ENCODE results near the gene D2HGDH. TPM values are rescaled to one million over a fixed set of nuclear protein-coding genes. Genes with fewer than 3 reads are reported as not detected.

D2HGDH gene
- total and polyA plus RNA-seq, 2 of the 13 experiments (the other 11 are each of a cell fraction or from before 2014, with no cell fraction given), result 19.2 to 20.3 TPM

- TF ChIP-seq SKIL (CRISPR knock-in tag; IDR thresholded peaks at IDR 0.05; ENCODE audit: borderline replicate concordance) (peak; percentile 74), STAG1 (CRISPR knock-in tag; IDR thresholded peaks at IDR 0.05) (peak; percentile 52), ZNF747 (CRISPR knock-in tag; IDR thresholded peaks at IDR 0.05; ENCODE audit: borderline replicate concordance) (peak; percentile 97), ZFP36L1 (CRISPR knock-in tag; IDR thresholded peaks at IDR 0.05) (no peak; the same call in none of the 2 replicates), EP300 (IDR thresholded peaks at IDR 0.05; ENCODE audit: low read depth in 2 of 2, low read length in 2 of 2) (peak in 1 of 2 experiments; percentile 78; a peak in 2 of 4 replicates), EP300 (CRISPR knock-in tag; IDR thresholded peaks at IDR 0.05; ENCODE audit: borderline replicate concordance) (peak; percentile 90), KLF16 (CRISPR knock-in tag; IDR thresholded peaks at IDR 0.05) (peak in 1 of 2 experiments; percentile 89; a peak in 2 of 4 replicates), HNF1B (CRISPR knock-in tag; IDR thresholded peaks at IDR 0.05) (peak; percentile 86), ZSCAN29 (CRISPR knock-in tag; conservative IDR thresholded peaks at IDR 0.05) (peak; percentile 57; the same call in 1 of the 2 replicates), JUN (CRISPR knock-in tag; IDR thresholded peaks at IDR 0.05) (no peak), ZNF121 (CRISPR knock-in tag; IDR thresholded peaks at IDR 0.05) (no peak; the same call in 1 of the 2 replicates), SMYD3 (CRISPR knock-in tag; IDR thresholded peaks at IDR 0.05) (no peak), PHF8 (CRISPR knock-in tag; IDR thresholded peaks at IDR 0.05) (peak; percentile 70), SP4 (CRISPR knock-in tag; IDR thresholded peaks at IDR 0.05) (peak; percentile 84), GTF3A (CRISPR knock-in tag; conservative IDR thresholded peaks at IDR 0.05) (no peak), POGZ (CRISPR knock-in tag; IDR thresholded peaks at IDR 0.05) (peak; percentile 91), POLR2A (IDR thresholded peaks at IDR 0.05; ENCODE audit: insufficient read depth in 1 of 2, low read depth in 2 of 2, low read length in 2 of 2) (peak in 1 of 2 experiments; percentile 99; a peak in 2 of 4 replicates), GMEB2 (CRISPR knock-in tag; IDR thresholded peaks at IDR 0.05; ENCODE audit: low read depth) (0 out of 2 replicates have a peak, but pooled peaks have one; percentile 40), ZNF652 (CRISPR knock-in tag; IDR thresholded peaks at IDR 0.05; ENCODE audit: borderline replicate concordance, low read depth) (0 out of 2 replicates have a peak, but pooled peaks have one; percentile 25)
- TF ChIP-seq, protein P1, sequence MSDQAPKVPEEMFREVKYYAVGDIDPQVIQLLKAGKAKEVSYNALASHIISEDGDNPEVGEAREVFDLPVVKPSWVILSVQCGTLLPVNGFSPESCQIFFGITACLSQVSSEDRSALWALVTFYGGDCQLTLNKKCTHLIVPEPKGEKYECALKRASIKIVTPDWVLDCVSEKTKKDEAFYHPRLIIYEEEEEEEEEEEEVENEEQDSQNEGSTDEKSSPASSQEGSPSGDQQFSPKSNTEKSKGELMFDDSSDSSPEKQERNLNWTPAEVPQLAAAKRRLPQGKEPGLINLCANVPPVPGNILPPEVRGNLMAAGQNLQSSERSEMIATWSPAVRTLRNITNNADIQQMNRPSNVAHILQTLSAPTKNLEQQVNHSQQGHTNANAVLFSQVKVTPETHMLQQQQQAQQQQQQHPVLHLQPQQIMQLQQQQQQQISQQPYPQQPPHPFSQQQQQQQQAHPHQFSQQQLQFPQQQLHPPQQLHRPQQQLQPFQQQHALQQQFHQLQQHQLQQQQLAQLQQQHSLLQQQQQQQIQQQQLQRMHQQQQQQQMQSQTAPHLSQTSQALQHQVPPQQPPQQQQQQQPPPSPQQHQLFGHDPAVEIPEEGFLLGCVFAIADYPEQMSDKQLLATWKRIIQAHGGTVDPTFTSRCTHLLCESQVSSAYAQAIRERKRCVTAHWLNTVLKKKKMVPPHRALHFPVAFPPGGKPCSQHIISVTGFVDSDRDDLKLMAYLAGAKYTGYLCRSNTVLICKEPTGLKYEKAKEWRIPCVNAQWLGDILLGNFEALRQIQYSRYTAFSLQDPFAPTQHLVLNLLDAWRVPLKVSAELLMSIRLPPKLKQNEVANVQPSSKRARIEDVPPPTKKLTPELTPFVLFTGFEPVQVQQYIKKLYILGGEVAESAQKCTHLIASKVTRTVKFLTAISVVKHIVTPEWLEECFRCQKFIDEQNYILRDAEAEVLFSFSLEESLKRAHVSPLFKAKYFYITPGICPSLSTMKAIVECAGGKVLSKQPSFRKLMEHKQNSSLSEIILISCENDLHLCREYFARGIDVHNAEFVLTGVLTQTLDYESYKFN (CRISPR knock-in tag; conservative IDR thresholded peaks at IDR 0.05), result peak; percentile 95
Measured at GRCh38 chr2:241770185-241770935, 35.9 kb downstream of the D2HGDH start (continued).

Measured in HepG2 (cell line).